ENCODE results near the gene TMEM51.
"Not testable (repeated sequence)": the region's sequence is repeated elsewhere in the genome, so short reads cannot be mapped to it uniquely, and the experiment has no call there.

TMEM51 gene

GRCh38 chr1:15155888-15156741 lies 2.6 kb downstream of the TMEM51 start:
- DNase-seq = no peak

GRCh38 chr1:15156807-15157380 lies 3.3 kb downstream of the TMEM51 start:
- DNase-seq = no peak

- no peak for DNase-seq
These were observed 4.2 kb downstream of the TMEM51 start for GRCh38 chr1:15157524-15158399.

- no peak for DNase-seq
These were observed 5.1 kb downstream of the TMEM51 start for GRCh38 chr1:15158506-15159165.

- no peak for DNase-seq
These were observed 5.6 kb downstream of the TMEM51 start for GRCh38 chr1:15159166-15159555.

- DNase-seq = no peak
These were observed 7.1 kb downstream of the TMEM51 start for GRCh38 chr1:15160626-15161025.

- no peak for DNase-seq
These were observed 13.8 kb downstream of the TMEM51 start for GRCh38 chr1:15167386-15167785.

- DNase-seq = no peak
These were observed 14.9 kb downstream of the TMEM51 start for GRCh38 chr1:15168479-15168878.

GRCh38 chr1:15170071-15170470 lies 16.5 kb downstream of the TMEM51 start:
- no peak for DNase-seq

- DNase-seq = no peak
These were observed 17.8 kb downstream of the TMEM51 start for GRCh38 chr1:15171271-15171908.

GRCh38 chr1:15172405-15173259 lies 19.1 kb downstream of the TMEM51 start:
- no peak for DNase-seq

GRCh38 chr1:15173863-15174614 lies 20.5 kb downstream of the TMEM51 start:
- no peak for DNase-seq

GRCh38 chr1:15174615-15174983 lies 21.1 kb downstream of the TMEM51 start:
- DNase-seq = no peak

GRCh38 chr1:15175324-15176094 lies 22.0 kb downstream of the TMEM51 start:
- not testable (repeated sequence) for DNase-seq

- no peak for DNase-seq
These were observed 22.6 kb downstream of the TMEM51 start for GRCh38 chr1:15176120-15176519.

GRCh38 chr1:15176898-15177665 lies 23.5 kb downstream of the TMEM51 start:
- DNase-seq = no peak

- DNase-seq = no peak
These were observed 24.2 kb downstream of the TMEM51 start for GRCh38 chr1:15177710-15178166.

- DNase-seq = no peak
These were observed 25.3 kb downstream of the TMEM51 start for GRCh38 chr1:15178571-15179484.
